Stimulated activated CD8-positive, alpha-beta memory T cell treated with anti-CD3 and anti-CD28 coated beads, Interleukin-15, amount 100 ng/mL, for 4 hours (primary cell): ENCODE data around the gene KIF5C.
"Not testable (repeated sequence)": the region's sequence is repeated elsewhere in the genome, so short reads cannot be mapped to it uniquely, and the experiment has no call there.

Source experiments
- DNase-seq, 2 donors: peaks; one replicate each; pipeline ENCODE4 v3.0.0-alpha.2; 2020; ENCODE audit warnings: low read depth in 2 of 2

Gene KIF5C

DNA sequence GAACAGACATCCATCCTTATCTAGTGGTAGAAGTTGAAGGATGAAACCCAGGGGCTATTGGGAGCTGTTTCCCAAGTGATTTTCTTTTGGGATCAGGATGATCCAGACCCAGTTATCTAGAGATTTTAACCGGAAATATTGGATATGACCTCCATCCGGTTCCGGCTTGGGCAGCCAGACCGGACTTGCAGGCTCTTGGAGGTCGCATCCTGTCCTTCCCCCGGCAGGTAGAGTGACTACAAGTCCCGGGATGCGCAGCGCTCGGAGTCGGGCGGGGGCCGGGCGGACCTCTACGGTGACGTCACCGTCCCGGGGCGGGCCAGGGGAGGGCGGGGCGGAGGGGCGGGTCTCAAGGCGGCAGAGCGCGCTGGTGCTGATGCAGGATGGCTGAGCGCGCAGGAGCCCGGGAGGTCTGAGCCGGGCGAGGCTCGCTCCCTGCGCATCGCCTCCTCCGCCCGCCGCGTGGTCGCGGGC is at the start of gene KIF5C:
TSS of gene KIF5C (plus strand) at position 360 of the 474 bp plus-strand sequence. CDS start 391 bp downstream, outside the sequence.
- peak; percentile 73 to 74 for DNase-seq

GRCh38 chr2:148826791-148827190 is 48.2 kb upstream of the KIF5C start:
- no peak for DNase-seq

GRCh38 chr2:148828941-148829340 is 46.1 kb upstream of the KIF5C start:
- DNase-seq = no peak

- no peak for DNase-seq
Measured at GRCh38 chr2:148829618-148830017, 45.4 kb upstream of the KIF5C start.

GRCh38 chr2:148832637-148833036 is 42.4 kb upstream of the KIF5C start:
- no peak for DNase-seq

GRCh38 chr2:148842050-148842449 is 33.0 kb upstream of the KIF5C start:
- DNase-seq = no peak

DNA sequence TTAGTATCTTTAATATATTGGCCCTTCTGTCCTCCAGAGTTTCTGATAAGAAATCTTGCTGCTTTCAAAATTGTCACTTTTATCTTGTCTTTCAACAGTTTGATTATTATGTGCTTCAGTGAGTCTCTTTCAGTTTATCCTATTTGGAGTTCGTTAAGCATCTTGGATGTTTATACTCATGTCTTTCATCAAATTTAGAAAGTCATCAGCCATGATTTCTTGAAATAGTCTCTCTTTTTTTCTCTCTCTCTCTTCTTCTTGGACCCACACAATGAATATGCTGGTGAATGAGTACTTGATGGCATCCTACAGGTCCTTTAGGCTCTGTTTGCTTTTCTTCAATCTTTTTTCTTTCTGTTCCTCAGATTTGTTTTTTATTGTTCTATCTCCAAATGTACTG is 26.9 kb upstream of the KIF5C start:
- DNase-seq = no peak

GRCh38 chr2:148853458-148853857 is 21.6 kb upstream of the KIF5C start:
- DNase-seq = no peak

DNA sequence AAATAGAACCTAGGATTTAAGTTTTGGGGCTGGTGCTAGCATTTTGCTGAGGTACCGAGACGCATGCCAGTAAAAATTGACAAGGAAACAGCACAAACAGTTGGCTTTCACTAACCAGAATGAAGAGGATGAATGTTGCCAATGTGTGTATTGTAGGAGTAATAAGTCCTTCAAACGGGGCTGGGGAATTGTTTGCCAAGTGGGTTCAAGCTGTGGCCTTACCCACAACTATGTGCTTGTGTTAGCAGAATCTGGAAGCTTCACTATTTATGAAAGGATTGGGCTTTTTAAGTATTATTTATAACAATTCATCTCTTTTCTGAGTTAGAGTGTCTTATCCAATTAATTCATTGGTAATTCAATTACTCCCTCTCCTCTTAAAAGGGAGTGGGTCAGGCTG is 15.0 kb upstream of the KIF5C start:
- DNase-seq = no peak

- no peak for DNase-seq
Measured at GRCh38 chr2:148861367-148861766, 13.7 kb upstream of the KIF5C start.

- DNase-seq = not testable (repeated sequence)
Measured at GRCh38 chr2:148862478-148862877, 12.5 kb upstream of the KIF5C start.

GRCh38 chr2:148865512-148865911 is 9.5 kb upstream of the KIF5C start:
- DNase-seq = no peak

GRCh38 chr2:148866091-148866490 is 8.9 kb upstream of the KIF5C start:
- DNase-seq = no peak

GRCh38 chr2:148867079-148867769 is 7.8 kb upstream of the KIF5C start:
- DNase-seq = no peak

DNA sequence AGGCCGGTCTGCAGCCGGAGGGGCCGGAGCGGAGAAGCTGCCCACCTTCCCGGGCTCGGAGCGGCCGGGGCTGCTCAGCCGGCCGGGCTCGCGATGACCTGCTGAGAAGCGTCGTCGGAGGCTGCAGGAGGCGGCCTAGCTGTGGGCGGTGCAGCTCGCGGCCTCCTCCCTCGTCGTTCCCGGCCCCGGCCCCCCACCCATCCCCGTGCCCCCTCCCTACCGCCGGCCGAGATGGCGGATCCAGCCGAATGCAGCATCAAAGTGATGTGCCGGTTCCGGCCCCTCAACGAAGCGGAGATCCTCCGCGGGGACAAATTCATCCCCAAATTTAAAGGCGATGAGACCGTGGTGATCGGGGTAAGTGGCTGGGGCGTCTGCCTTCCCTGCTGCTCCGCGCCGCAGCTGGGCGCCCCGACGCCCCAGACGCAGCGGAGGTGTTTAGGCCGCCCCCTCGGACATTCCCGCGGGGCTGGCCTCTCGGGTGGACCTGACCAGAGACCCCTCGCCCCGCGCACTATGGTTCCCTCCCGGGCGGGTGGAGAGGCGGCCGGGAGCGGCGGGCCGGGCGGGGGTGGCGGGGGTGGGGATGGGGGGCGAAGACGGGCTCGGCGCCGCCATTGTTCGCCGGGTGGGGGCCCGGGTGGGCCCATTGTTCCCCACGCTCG is 492 bp downstream of the KIF5C start:
- no peak for DNase-seq

GRCh38 chr2:148876202-148876594 is 1.2 kb downstream of the KIF5C start:
- DNase-seq = no peak

GRCh38 chr2:148876595-148877402 is 1.8 kb downstream of the KIF5C start:
- peak in 1 of 2 donors; percentile 23 for DNase-seq

DNA sequence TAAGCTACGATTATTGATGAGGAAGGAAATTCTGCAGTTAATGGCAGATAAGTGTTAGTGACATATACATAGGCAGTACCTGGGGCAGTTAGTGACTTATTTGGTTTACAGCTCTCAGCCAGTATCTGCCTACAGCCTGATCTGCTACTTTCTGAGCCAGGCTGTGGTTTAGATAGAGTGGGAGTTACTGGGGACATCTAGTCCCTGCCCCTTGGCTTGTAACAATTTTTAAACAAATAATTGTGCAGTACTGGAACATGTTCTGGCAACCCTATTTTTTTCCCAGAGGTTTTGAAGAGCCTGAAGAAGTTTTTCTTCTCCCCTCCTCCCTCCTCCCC is 2.3 kb downstream of the KIF5C start:
- no peak for DNase-seq

DNA sequence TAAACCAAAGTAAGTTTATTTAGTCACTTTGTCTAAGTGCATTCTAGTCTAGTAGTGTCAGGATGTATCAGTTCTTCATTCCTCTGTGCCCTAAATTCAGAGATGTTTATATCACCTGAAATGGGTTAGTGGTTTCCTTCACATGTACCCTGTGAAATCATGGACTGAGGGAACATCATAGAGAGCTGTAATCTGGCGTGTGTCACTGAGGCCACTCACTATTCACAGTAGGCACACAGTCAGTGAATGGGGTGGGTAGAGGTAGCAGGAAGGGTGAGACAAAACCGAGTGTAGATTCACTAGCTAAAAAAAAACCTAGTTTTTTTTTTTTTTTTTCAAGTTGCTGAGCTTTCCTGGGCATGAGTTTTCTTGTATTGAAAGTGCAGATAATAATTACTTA is 5.6 kb downstream of the KIF5C start:
- no peak for DNase-seq

- DNase-seq = no peak
Measured at GRCh38 chr2:148882051-148882450, 7.0 kb downstream of the KIF5C start.

DNA sequence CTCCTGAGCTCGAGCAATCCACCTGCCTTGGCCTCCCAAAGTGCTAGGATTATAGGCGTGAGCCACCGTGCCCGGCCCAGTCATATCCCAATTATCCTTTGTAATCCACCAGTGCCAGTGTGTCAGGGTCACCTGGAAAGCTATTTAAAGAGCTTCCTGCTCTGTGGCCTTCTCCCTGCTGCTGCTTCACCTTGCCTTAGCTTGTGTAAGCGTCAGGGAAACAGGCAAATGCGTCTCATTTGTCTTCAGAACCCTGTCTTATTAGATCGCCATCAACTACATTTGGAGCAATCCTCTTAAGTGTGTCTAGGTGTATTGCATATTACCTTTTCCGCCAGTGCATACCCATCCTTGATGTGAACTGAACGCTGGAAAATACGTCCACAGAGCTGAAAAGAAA is 10.2 kb downstream of the KIF5C start:
- no peak for DNase-seq

- no peak for DNase-seq
Measured at GRCh38 chr2:148885988-148886387, 11.0 kb downstream of the KIF5C start.
